HEK293T (cell line): Measurements from ENCODE around the gene DYRK1A.
"Not testable (repeated sequence)": the region's sequence is repeated elsewhere in the genome, so short reads cannot be mapped to it uniquely, and the experiment has no call there.

Experiments used
- CTCF ChIA-PET: fragments of 350-600 bp; formaldehyde crosslinking; extraction: SDS; loops from one replicate; lab custom pipeline; 2021; ENCODE audit warnings: antibody characterized with exemption, inconsistent platforms; lab: Yijun Ruan, JAX
- POLR2A ChIA-PET: fragments of 350-600 bp; formaldehyde crosslinking; extraction: SDS; loops from one replicate; lab custom pipeline; 2020; ENCODE audit warnings: antibody characterized with exemption, inconsistent platforms; lab: Yijun Ruan, JAX
- DNase-seq: peaks from one replicate; pipeline ENCODE4 v3.0.0; 2012; ENCODE audit warnings: mixed read lengths; ENCODE audit errors: extremely low spot score
- ARNT ChIP-seq: fragments of 450-650 bp; IDR thresholded peaks from 2 replicates; pipeline ENCODE4 v1.6.1; 2017; ENCODE audit warnings: mild to moderate bottlenecking
- BHLHE40 ChIP-seq: fragments of 450-650 bp; IDR thresholded peaks from 2 replicates; pipeline ENCODE4 v1.6.1; 2016; ENCODE audit warnings: mild to moderate bottlenecking, moderate library complexity, borderline replicate concordance
- CTBP1 ChIP-seq: fragments of 450-650 bp; IDR thresholded peaks from 2 replicates; pipeline ENCODE4 v1.6.1; 2016; ENCODE audit warnings: borderline replicate concordance
- ELF4 ChIP-seq: fragments of 450-650 bp; IDR thresholded peaks from 2 replicates; pipeline ENCODE4 v1.6.1; 2017; ENCODE audit warnings: antibody characterized with exemption
- FOXA1 ChIP-seq: fragments of 450-650 bp; IDR thresholded peaks from 2 replicates; pipeline ENCODE4 v1.6.1; 2016; ENCODE audit warnings: mild to moderate bottlenecking
- FOXK2 ChIP-seq: fragments of 450-650 bp; IDR thresholded peaks from 2 replicates; pipeline ENCODE4 v1.6.1; 2016; ENCODE audit warnings: mild to moderate bottlenecking
- FOXM1 ChIP-seq: fragments of 450-650 bp; IDR thresholded peaks from 2 replicates; pipeline ENCODE4 v1.6.1; 2017; ENCODE audit warnings: mild to moderate bottlenecking, borderline replicate concordance
- HDGF ChIP-seq: fragments of 450-650 bp; IDR thresholded peaks from 2 replicates; pipeline ENCODE4 v1.6.1; 2017; ENCODE audit warnings: antibody characterized with exemption, borderline replicate concordance
- L3MBTL2 ChIP-seq: fragments of 450-650 bp; conservative IDR thresholded peaks from 2 replicates; pipeline ENCODE4 v1.6.1; 2016; ENCODE audit warnings: mild to moderate bottlenecking
- LEF1 ChIP-seq: fragments of 450-650 bp; IDR thresholded peaks from 2 replicates; pipeline ENCODE4 v1.6.1; 2017; ENCODE audit warnings: mild to moderate bottlenecking, borderline replicate concordance
- NFRKB ChIP-seq: fragments of 450-650 bp; IDR thresholded peaks from 2 replicates; pipeline ENCODE4 v1.6.1; 2016; ENCODE audit warnings: mild to moderate bottlenecking, moderate library complexity
- SP1 ChIP-seq: fragments of 450-650 bp; IDR thresholded peaks from 2 replicates; pipeline ENCODE4 v1.6.1; 2017
- SUZ12 ChIP-seq: fragments of 450-650 bp; IDR thresholded peaks from 2 replicates; pipeline ENCODE4 v1.6.1; 2016; ENCODE audit warnings: mild to moderate bottlenecking
- TARDBP ChIP-seq: fragments of 450-650 bp; IDR thresholded peaks from 2 replicates; pipeline ENCODE4 v1.6.1; 2016
- ZNF384 ChIP-seq: fragments of 450-650 bp; IDR thresholded peaks from 2 replicates; pipeline ENCODE4 v1.6.1; 2016
- TF ChIP-seq, protein P1 (sequence below): fragments of 450-650 bp; IDR thresholded peaks from 2 replicates; pipeline ENCODE4 v1.6.1; 2016

DYRK1A gene

DNA sequence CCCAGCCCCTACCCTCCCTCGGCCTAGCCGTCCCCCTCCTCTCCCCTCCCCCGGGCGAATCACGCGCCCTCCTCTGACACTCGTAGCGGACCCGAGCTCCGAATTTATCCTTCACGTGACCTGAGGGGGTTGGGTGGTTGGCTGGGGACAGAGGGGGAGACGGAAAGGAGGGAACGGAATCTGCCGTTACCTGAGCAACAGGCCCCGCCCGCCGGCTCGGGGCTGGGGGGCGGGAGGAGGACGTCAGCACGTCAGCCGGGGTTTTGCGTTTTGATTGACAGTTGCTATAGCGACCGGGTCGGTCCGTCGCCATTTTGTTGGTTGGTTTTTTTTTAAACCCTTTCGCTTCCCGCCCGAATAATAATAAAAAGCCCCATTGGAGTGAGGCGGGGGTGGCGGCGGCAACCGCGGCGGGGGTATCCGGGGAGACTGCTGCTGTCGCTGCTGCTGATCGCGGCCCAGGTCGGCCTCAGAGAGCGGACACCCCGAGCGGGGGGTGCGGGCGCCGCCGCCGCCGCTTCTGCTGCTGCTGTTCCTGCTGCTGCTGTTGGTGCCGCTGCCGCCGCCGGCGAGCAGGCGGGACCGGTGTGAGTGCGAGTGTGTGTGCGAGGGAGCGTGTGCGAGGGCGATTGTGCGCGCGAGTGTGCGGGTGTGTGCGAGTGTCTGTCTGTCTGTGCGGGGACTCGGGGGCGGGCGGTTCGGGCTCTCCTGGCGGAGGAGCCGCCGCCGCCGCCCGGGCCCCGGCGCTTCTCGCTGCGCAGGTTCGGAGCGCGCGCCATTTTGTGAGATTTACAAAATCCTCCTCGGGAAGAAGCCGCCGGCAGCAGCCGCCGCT, at the start of gene DYRK1A:
DYRK1A (plus strand) TSS at position 292 of the 835 bp plus-strand sequence. CDS start 53,602 bp downstream, outside the sequence.
- CTCF ChIA-PET: interaction anchor here (0.6 kb wide), 1 partner anchor 518 kb away, joined by 4 read pairs; no protein-coding TSS in a partner anchor
- no peak for TF ChIP-seq BHLHE40
- TF ChIP-seq CTBP1: no peak
- no peak for TF ChIP-seq SUZ12
- no peak for TF ChIP-seq SP1
- no peak for TF ChIP-seq ARNT
- TF ChIP-seq ZNF384: peak; percentile 92
- TF ChIP-seq, protein P1, sequence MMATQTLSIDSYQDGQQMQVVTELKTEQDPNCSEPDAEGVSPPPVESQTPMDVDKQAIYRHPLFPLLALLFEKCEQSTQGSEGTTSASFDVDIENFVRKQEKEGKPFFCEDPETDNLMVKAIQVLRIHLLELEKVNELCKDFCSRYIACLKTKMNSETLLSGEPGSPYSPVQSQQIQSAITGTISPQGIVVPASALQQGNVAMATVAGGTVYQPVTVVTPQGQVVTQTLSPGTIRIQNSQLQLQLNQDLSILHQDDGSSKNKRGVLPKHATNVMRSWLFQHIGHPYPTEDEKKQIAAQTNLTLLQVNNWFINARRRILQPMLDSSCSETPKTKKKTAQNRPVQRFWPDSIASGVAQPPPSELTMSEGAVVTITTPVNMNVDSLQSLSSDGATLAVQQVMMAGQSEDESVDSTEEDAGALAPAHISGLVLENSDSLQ: peak; percentile 99
- POLR2A ChIA-PET: interaction anchor here (0.5 to 2.5 kb wide), 3 partner anchors 19 to 197 kb away, joined by 3 to 21 read pairs (median 13); partner anchors contain the start of gene VPS26C
- DNase-seq: peak; percentile 100

DNA sequence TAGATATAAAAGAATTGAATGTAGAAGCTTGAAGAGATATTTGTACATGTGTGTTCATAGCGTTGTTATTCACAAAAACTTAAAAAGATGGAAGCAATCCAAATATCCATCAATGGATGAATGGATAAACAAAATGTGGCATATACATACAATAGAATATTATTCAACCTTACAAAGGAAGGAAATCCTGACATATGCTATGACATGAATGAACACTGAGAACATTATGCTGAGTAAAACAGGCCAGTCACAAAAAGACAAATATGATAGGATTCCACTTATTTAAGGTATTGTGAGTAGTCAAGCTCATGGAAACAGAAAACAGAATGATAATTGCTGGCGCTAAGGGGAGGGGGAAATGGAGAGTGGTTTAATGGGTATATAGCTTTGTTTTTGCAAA, 47.0 kb upstream of the DYRK1A start:
- POLR2A ChIA-PET: no interaction called here

DNA sequence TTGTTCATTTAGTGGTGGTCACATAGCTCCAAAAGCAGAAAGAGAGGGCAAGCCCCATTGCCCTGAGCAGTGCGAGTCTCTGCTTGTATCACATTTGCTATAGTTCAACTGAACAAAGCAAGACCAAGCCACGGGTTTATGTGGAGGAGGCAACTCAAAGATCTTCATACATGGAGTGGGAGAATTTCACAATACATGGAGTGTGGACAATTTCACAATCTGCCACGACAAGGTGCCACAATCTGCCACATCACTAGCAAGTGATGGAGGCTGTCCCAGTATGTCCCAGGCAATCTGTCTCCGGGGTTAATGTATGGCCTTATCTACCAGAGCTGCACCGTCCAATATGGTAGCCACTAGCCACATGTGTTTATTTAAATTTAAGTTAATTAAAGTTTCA, 44.5 kb upstream of the DYRK1A start:
- POLR2A ChIA-PET: no interaction called here
- TF ChIP-seq FOXK2: no peak
- CTCF ChIA-PET: no interaction called here
- DNase-seq: no peak

More for the DNA sequence above, 47.0 kb upstream of the DYRK1A start:
- CTCF ChIA-PET: no interaction called here
- DNase-seq: no peak
- TF ChIP-seq TARDBP: no peak
- TF ChIP-seq HDGF: no peak
- no peak for TF ChIP-seq L3MBTL2
- no peak for TF ChIP-seq CTBP1
- no peak for TF ChIP-seq ZNF384
- TF ChIP-seq SUZ12: no peak
- TF ChIP-seq LEF1: no peak
- no peak for TF ChIP-seq ARNT
- TF ChIP-seq FOXK2: no peak
- TF ChIP-seq SP1: no peak
- no peak for TF ChIP-seq FOXM1
- no peak for TF ChIP-seq ELF4
- no peak for TF ChIP-seq BHLHE40
- TF ChIP-seq FOXA1: no peak
- TF ChIP-seq, protein P1: no peak
- no peak for TF ChIP-seq NFRKB

DNA sequence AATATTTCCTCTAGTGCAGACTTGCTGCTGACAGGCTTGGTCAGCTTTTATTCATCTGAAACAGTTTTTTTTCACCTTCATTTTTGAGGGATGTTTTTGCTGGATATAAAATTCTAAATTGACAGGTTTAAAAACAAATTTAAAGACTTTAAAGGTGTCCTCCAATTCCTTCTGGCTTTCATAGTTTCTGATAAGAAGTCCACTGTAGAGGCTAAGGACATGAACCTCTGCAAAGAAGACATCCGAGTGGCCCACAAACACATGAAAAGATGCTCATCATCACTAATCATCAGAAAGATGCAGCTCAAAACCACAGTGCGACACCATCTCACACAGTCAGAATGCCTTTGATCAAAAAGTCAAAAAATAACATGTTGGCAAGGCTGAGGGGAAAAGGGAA, 42.0 kb upstream of the DYRK1A start:
- no peak for TF ChIP-seq FOXA1
- TF ChIP-seq LEF1: no peak
- TF ChIP-seq ELF4: no peak
- TF ChIP-seq HDGF: no peak
- TF ChIP-seq, protein P1: no peak
- no peak for TF ChIP-seq TARDBP
- no peak for TF ChIP-seq L3MBTL2
- ChIA-PET CTCF (no interaction called here), POLR2A (no interaction called here)
- no peak for DNase-seq

DNA sequence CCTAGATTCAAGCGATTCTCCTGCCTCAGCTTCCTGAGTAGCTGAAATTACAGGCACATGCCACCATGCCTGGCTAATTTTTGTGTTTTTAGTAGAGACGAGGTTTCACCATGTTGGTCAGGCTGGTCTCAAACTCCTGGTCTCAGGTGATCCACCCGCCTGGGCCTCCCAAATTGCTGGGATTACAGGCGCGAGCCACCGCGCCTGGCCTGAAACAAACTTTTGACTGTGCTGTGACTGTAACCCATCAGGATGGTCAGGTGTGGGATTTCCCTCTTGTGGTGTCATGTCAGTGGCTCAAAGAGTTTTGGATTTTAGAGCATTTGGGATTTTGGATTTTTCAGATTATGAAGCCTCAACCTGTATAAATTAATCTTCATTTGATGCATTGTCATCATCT, 38.4 kb upstream of the DYRK1A start:
- CTCF ChIA-PET, DNase-seq, POLR2A ChIA-PET: not testable (repeated sequence)

DNA sequence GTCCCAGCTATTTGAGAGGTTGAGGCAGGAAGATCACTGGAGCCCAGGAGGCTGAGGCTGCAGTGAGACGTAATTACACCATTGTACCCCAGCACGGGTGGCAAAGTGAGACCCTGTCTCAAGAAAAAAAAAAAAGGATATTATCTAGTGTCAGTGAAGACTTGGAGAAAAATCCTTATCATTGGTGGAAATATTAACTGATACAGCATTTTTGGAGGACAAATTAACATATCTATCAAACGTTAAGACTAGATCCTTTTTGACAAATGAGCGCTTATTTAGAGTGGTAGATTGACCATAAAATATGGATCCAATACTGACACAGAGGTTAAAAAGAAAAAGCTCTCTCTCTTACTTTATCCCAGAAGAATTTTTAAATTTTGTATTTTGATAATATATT, 35.2 kb upstream of the DYRK1A start:
- ChIA-PET POLR2A (interaction anchor here (1.3 kb wide), 1 partner anchor 64 kb away, joined by 3 read pairs; the partner anchor contains the start of gene VPS26C), CTCF (interaction anchor here (0.6 to 0.7 kb wide), 2 partner anchors 32 to 112 kb away, joined by 3 to 7 read pairs; no protein-coding TSS in a partner anchor)
- no peak for TF ChIP-seq LEF1
- TF ChIP-seq FOXK2: no peak
- TF ChIP-seq SUZ12: no peak
- TF ChIP-seq, protein P1: no peak
- no peak for DNase-seq

DNA sequence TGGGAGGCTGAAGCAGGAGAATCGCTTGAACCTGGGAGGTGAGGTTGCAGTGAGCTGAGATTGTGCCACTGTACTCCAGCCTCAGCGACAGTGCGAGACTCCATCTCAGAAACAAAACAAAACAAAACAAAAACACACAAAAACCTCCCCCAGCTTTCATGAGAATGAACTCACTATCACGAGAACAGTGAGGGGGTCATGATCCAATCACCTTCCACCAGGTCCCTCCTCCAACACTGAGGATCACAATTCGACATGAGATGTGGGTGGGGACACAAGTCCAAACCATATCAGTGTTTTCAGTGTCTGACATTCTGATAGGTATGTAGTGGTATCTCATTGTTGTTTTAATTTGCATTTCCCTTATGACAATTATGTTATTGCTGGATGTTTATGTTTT, 31.5 kb upstream of the DYRK1A start:
- TF ChIP-seq FOXM1 (no peak), SUZ12 (no peak), ARNT (no peak), CTBP1 (no peak), BHLHE40 (no peak), FOXA1 (no peak), TARDBP (no peak), NFRKB (no peak), ZNF384 (no peak), LEF1 (no peak), HDGF (no peak), FOXK2 (no peak), SP1 (no peak), L3MBTL2 (no peak)
- TF ChIP-seq, protein P1: no peak
- DNase-seq: no peak
- CTCF ChIA-PET: no interaction called here
- POLR2A ChIA-PET: no interaction called here
